Epithelial cell of esophagus (primary cell): ENCODE data around the gene DAZL.

Source experiments
- DNase-seq: peaks from one replicate; pipeline ENCODE4 v3.0.0; 2010; ENCODE audit warnings: low read depth
- H3K4me3 ChIP-seq: 2 replicates; pipeline ENCODE4 v1.5.1; 2011; ENCODE audit warnings: mild to moderate bottlenecking, low read length, control low read depth
- CTCF ChIP-seq: IDR thresholded peaks from 2 replicates; pipeline ENCODE4 v1.5.1; 2011; ENCODE audit warnings: low read depth, mild to moderate bottlenecking, low read length, control low read depth, inconsistent platforms; ENCODE audit not compliant: insufficient read depth; ENCODE audit errors: missing control alignments

Gene DAZL

GRCh38 chr3:16596352-16597032, 8.7 kb downstream of the DAZL start:
- H3K4me3 ChIP-seq, result no peak overlapping the region
- no peak for DNase-seq
- no peak for TF ChIP-seq CTCF

- peak; percentile 26 for DNase-seq
- TF ChIP-seq CTCF, result peak; percentile 24
- no peak overlapping the region for H3K4me3 ChIP-seq
Observed at GRCh38 chr3:16595778-16596177, 9.4 kb downstream of the DAZL start.

- no peak for TF ChIP-seq CTCF
- no peak for DNase-seq
- no peak overlapping the region for H3K4me3 ChIP-seq
Observed at GRCh38 chr3:16589867-16590624, 15.2 kb downstream of the DAZL start.

GRCh38 chr3:16589120-16589519, 16.1 kb downstream of the DAZL start:
- no peak for TF ChIP-seq CTCF
- no peak for DNase-seq
- H3K4me3 ChIP-seq, result no peak overlapping the region

- TF ChIP-seq CTCF, result no peak
- DNase-seq, result no peak
- no peak overlapping the region for H3K4me3 ChIP-seq
Observed at GRCh38 chr3:16587681-16588060, 17.6 kb downstream of the DAZL start.

- TF ChIP-seq CTCF, result no peak
- DNase-seq, result no peak
- H3K4me3 ChIP-seq, result no peak overlapping the region
Observed at GRCh38 chr3:16587047-16587680, 18.1 kb downstream of the DAZL start.
